A673 (cell line): Measurements from ENCODE around the gene HAPLN3. TPM values are rescaled to one million over a fixed set of nuclear protein-coding genes. Genes with fewer than 3 reads are reported as not detected.

Experiments
- BruUV-seq: library from RNA; stranded (reverse); fragments of 400-500 nt; replicated peaks from 2 replicates; lab custom pipeline; 2021; lab: Mats Ljungman, UMichigan
- CTCF ChIA-PET: fragments of 300-600 bp; sonication (Branson Sonifier 250); formaldehyde crosslinking; loops from one replicate; lab custom pipeline; 2022; ENCODE audit warnings: antibody characterized with exemption; lab: Charles Lee
- POLR2A ChIA-PET: fragments of 300-600 bp; sonication (Branson Sonifier 250); formaldehyde crosslinking; loops from one replicate; lab custom pipeline; 2022; ENCODE audit warnings: antibody characterized with exemption; ENCODE audit not compliant: low non-redundant PET; lab: Charles Lee
- DNase-seq: peaks from one replicate; pipeline ENCODE4 v3.0.0-alpha.2; 2015; ENCODE audit warnings: low spot score
- H3K27ac ChIP-seq: fragments of 200-600 bp; sonication (generic); 2 replicates; pipeline ENCODE4 v1.5.1; 2016; ENCODE audit warnings: mixed run types, low read depth, mild to moderate bottlenecking, mixed read lengths, antibody characterized with exemption, low read length; ENCODE audit not compliant: poor library complexity, severe bottlenecking
- H3K27me3 ChIP-seq: fragments of 200-600 bp; sonication (generic); replicated peaks from 2 replicates; pipeline ENCODE4 v1.6.1; 2017; ENCODE audit warnings: mixed run types, low read depth, mild to moderate bottlenecking, mixed read lengths, antibody characterized with exemption, low read length; ENCODE audit not compliant: insufficient read depth, poor library complexity
- H3K36me3 ChIP-seq: fragments of 200-600 bp; sonication (generic); 2 replicates; pipeline ENCODE4 v1.6.1; 2016; ENCODE audit warnings: mixed run types, mild to moderate bottlenecking, mixed read lengths, antibody characterized with exemption, low read length; ENCODE audit not compliant: insufficient read depth, poor library complexity, severe bottlenecking
- H3K4me1 ChIP-seq: fragments of 200-600 bp; sonication (generic); 2 replicates; pipeline ENCODE4 v1.6.1; 2017; ENCODE audit warnings: mixed run types, mild to moderate bottlenecking, mixed read lengths, antibody characterized with exemption, low read length; ENCODE audit not compliant: insufficient read depth, poor library complexity, severe bottlenecking
- H3K4me3 ChIP-seq: fragments of 200-600 bp; sonication (generic); 2 replicates; pipeline ENCODE4 v1.5.1; 2016; ENCODE audit warnings: low read depth, mixed run types, mild to moderate bottlenecking, mixed read lengths, low read length; ENCODE audit not compliant: poor library complexity, severe bottlenecking
- H3K9me3 ChIP-seq: fragments of 200-600 bp; sonication (generic); 2 replicates; pipeline ENCODE4 v1.6.1; 2016; ENCODE audit warnings: mixed run types, low read depth, mild to moderate bottlenecking, mixed read lengths, antibody characterized with exemption, low read length; ENCODE audit not compliant: poor library complexity, severe bottlenecking
- CTCF ChIP-seq: fragments of 300-800, 200-600 bp; sonication (generic); conservative IDR thresholded peaks from 2 replicates; pipeline ENCODE4 v1.5.1; 2017; ENCODE audit warnings: low read depth, mild to moderate bottlenecking, antibody characterized with exemption, low read length, moderate library complexity, mixed read lengths
- EZH2 ChIP-seq: fragments of 200-600 bp; sonication (generic); IDR thresholded peaks from 2 replicates; pipeline ENCODE4 v1.6.1; 2017; ENCODE audit warnings: borderline replicate concordance, low read depth, mild to moderate bottlenecking, mixed read lengths, antibody characterized with exemption, low read length; ENCODE audit not compliant: poor library complexity, severe bottlenecking
- intact Hi-C: fragments of 100-400 bp; cut with micrococcal nuclease; formaldehyde crosslinking; loops from one replicate; pipeline ENCODE4 v1.10.0; 2022; ENCODE audit not compliant: unreplicated experiment
- total RNA-seq: library from RNA; stranded (reverse); gene quantifications from 2 replicates; pipeline ENCODE4 v1.2.3, GENCODE V29; 2021

The HAPLN3 gene
- total RNA-seq, 1 experiment from 2014 or later: 1.4 TPM

- Histone ChIP-seq H3K4me3 (no peak overlapping the region), H3K4me1 (no peaks in the 10 kb centered on the region), H3K27ac (no peak overlapping the region), H3K9me3 (no peaks in the 10 kb centered on the region), H3K36me3 (no peaks in the 10 kb centered on the region), H3K27me3 (no peaks in the 10 kb centered on the region)
- intact Hi-C loops: no loop called here
- no TSS peak for BruUV-seq
- DNase-seq: no peak
- POLR2A ChIA-PET: no interaction called here
- no peak for TF ChIP-seq EZH2
- CTCF ChIA-PET: no interaction called here
These were observed 31.9 kb downstream of the HAPLN3 start for GRCh38 chr15:88863412-88863811.

GRCh38 chr15:88860212-88860611, 35.1 kb downstream of the HAPLN3 start:
- H3K9me3 ChIP-seq: no peaks in the 10 kb centered on the region
- H3K4me1 ChIP-seq: no peaks in the 10 kb centered on the region
- no TSS peak for BruUV-seq
- no peak for TF ChIP-seq CTCF
- DNase-seq: no peak
- ChIA-PET CTCF (no interaction called here), POLR2A (no interaction called here)
- no peaks in the 10 kb centered on the region for H3K36me3 ChIP-seq
- H3K4me3 ChIP-seq: no peak overlapping the region
- H3K27ac ChIP-seq: no peak overlapping the region
- H3K27me3 ChIP-seq: peaks cover 3% of the 10 kb centered on the region
- intact Hi-C loops: no loop called here

- no peaks in the 10 kb centered on the region for H3K4me1 ChIP-seq
- TF ChIP-seq CTCF (no peak), EZH2 (no peak)
- H3K27me3 ChIP-seq: peaks cover 3% of the 10 kb centered on the region
- no peaks in the 10 kb centered on the region for H3K9me3 ChIP-seq
- no peak overlapping the region for H3K4me3 ChIP-seq
- BruUV-seq: no TSS peak
- no peak for DNase-seq
- H3K36me3 ChIP-seq: no peaks in the 10 kb centered on the region
- POLR2A ChIA-PET: no interaction called here
- intact Hi-C loops: no loop called here
- H3K27ac ChIP-seq: no peak overlapping the region
- CTCF ChIA-PET: no interaction called here
These were observed 35.8 kb downstream of the HAPLN3 start for GRCh38 chr15:88859550-88859949.

- ChIA-PET POLR2A (no interaction called here), CTCF (no interaction called here)
- TF ChIP-seq EZH2 (no peak), CTCF (no peak)
- Histone ChIP-seq H3K27me3 (peaks cover 3% of the 10 kb centered on the region), H3K9me3 (no peaks in the 10 kb centered on the region), H3K36me3 (no peaks in the 10 kb centered on the region), H3K4me1 (no peaks in the 10 kb centered on the region), H3K4me3 (no peak overlapping the region), H3K27ac (no peak overlapping the region)
- intact Hi-C loops: no loop called here
- no TSS peak for BruUV-seq
- no peak for DNase-seq
These were observed 36.4 kb downstream of the HAPLN3 start for GRCh38 chr15:88858934-88859333.
